SU-DHL-6 (cell line): ENCODE results near the gene PMFBP1.

ENCODE experiments used
- H2AFZ ChIP-seq: fragments of 200-600 bp; sonication (generic); 2 replicates; pipeline ENCODE4 v1.6.1; 2014; ENCODE audit warnings: low read depth, mild to moderate bottlenecking, moderate library complexity, mixed read lengths, antibody characterized with exemption, low read length; ENCODE audit not compliant: severe bottlenecking
- H3F3A ChIP-seq: fragments of 200-600 bp; shearing (Covaris generic); 2 replicates; pipeline ENCODE4 v1.6.0; 2016; ENCODE audit warnings: antibody characterized with exemption, mild to moderate bottlenecking; ENCODE audit not compliant: insufficient read depth
- H3K27ac ChIP-seq: fragments of 200-600 bp; sonication (generic); 2 replicates; pipeline ENCODE4 v1.5.1; 2016; ENCODE audit warnings: low read depth, mild to moderate bottlenecking, low read length, moderate library complexity, mixed read lengths
- H3K27me3 ChIP-seq: fragments of 200-600 bp; sonication (generic), shearing (Covaris generic); 2 replicates; pipeline ENCODE4 v1.6.0; 2014; ENCODE audit warnings: mild to moderate bottlenecking, low read length
- H3K36me3 ChIP-seq: fragments of 200-600 bp; sonication (generic); 2 replicates; pipeline ENCODE4 v1.6.1; 2014; ENCODE audit warnings: mild to moderate bottlenecking, low read length, mixed read lengths
- H3K4me2 ChIP-seq: fragments of 300-600, 200-600 bp; shearing (Covaris generic), sonication (generic); 2 replicates; pipeline ENCODE4 v1.6.0; 2014; ENCODE audit warnings: low read length, low read depth, mild to moderate bottlenecking; ENCODE audit not compliant: poor library complexity, severe bottlenecking
- H3K4me3 ChIP-seq: fragments of 200-600 bp; sonication (generic); 2 replicates; pipeline ENCODE4 v1.5.1; 2014; ENCODE audit warnings: antibody characterized with exemption, low read length, mild to moderate bottlenecking, mixed read lengths; ENCODE audit not compliant: insufficient read depth, poor library complexity, severe bottlenecking
- H3K79me2 ChIP-seq: fragments of 200-600 bp; sonication (generic); 2 replicates; pipeline ENCODE4 v1.6.1; 2014; ENCODE audit warnings: mild to moderate bottlenecking, low read length, moderate library complexity; ENCODE audit not compliant: insufficient read depth
- H3K9ac ChIP-seq: fragments of 200-600 bp; sonication (generic); 2 replicates; pipeline ENCODE4 v1.7.0; 2014; ENCODE audit warnings: mild to moderate bottlenecking, low read length
- H3K9me2 ChIP-seq: fragments of 200-600 bp; sonication (generic); replicated peaks from 2 replicates; pipeline ENCODE4 v1.6.1; 2014; ENCODE audit warnings: low read length; ENCODE audit not compliant: insufficient read depth
- H3K9me3 ChIP-seq: fragments of 200-600 bp; sonication (generic); 2 replicates; pipeline ENCODE4 v1.6.1; 2014; ENCODE audit warnings: low read length, mixed read lengths; ENCODE audit not compliant: insufficient read depth
- H4K20me1 ChIP-seq: fragments of 200-600 bp; sonication (generic); 2 replicates; pipeline ENCODE4 v1.6.1; 2014; ENCODE audit warnings: low read depth, mild to moderate bottlenecking, antibody characterized with exemption, low read length, moderate library complexity, mixed read lengths
- CTCF ChIP-seq: fragments of 200-600 bp; sonication (generic); IDR thresholded peaks from one replicate; pipeline ENCODE4 v1.5.1; 2017; ENCODE audit warnings: antibody characterized with exemption, mild to moderate bottlenecking, low read length, moderate library complexity; ENCODE audit not compliant: insufficient read depth, poor library complexity, severe bottlenecking
- EZH2phosphoT487 ChIP-seq: fragments of 200-600 bp; sonication (generic), shearing (Covaris generic); conservative IDR thresholded peaks from 2 replicates; pipeline ENCODE4 v1.6.1; 2018; ENCODE audit warnings: mild to moderate bottlenecking, antibody characterized with exemption, low read length, moderate library complexity, mixed read lengths

The PMFBP1 gene

GRCh38 chr16:72189865-72190371 lies 18.0 kb upstream of the PMFBP1 start:
- H3K9me2 ChIP-seq = no peaks in the 10 kb centered on the region
- no peaks in the 10 kb centered on the region for H3K79me2 ChIP-seq
- no peak overlapping the region for H2AFZ ChIP-seq
- no peaks in the 10 kb centered on the region for H3K36me3 ChIP-seq
- H3K27me3 ChIP-seq = no peaks in the 10 kb centered on the region
- no peaks in the 10 kb centered on the region for H3K9me3 ChIP-seq
- no peak overlapping the region for H3K9ac ChIP-seq
- TF ChIP-seq CTCF = no peak
- H3F3A ChIP-seq = no peaks in the 10 kb centered on the region
- no peak overlapping the region for H3K4me2 ChIP-seq
- no peak overlapping the region for H3K4me3 ChIP-seq
- no peaks in the 10 kb centered on the region for H4K20me1 ChIP-seq
- no peak overlapping the region for H3K27ac ChIP-seq

- no peak overlapping the region for H3K4me3 ChIP-seq
- no peaks in the 10 kb centered on the region for H3K9me2 ChIP-seq
- no peaks in the 10 kb centered on the region for H3K27me3 ChIP-seq
- no peaks in the 10 kb centered on the region for H3F3A ChIP-seq
- H2AFZ ChIP-seq = no peak overlapping the region
- no peak overlapping the region for H3K4me2 ChIP-seq
- H3K79me2 ChIP-seq = no peaks in the 10 kb centered on the region
- no peaks in the 10 kb centered on the region for H3K36me3 ChIP-seq
- no peak for TF ChIP-seq CTCF
- no peak for TF ChIP-seq EZH2phosphoT487
- H3K9ac ChIP-seq = no peak overlapping the region
- no peaks in the 10 kb centered on the region for H3K9me3 ChIP-seq
- H3K27ac ChIP-seq = no peak overlapping the region
- H4K20me1 ChIP-seq = no peaks in the 10 kb centered on the region
Observed at GRCh38 chr16:72188541-72188940, 16.6 kb upstream of the PMFBP1 start.

DNA sequence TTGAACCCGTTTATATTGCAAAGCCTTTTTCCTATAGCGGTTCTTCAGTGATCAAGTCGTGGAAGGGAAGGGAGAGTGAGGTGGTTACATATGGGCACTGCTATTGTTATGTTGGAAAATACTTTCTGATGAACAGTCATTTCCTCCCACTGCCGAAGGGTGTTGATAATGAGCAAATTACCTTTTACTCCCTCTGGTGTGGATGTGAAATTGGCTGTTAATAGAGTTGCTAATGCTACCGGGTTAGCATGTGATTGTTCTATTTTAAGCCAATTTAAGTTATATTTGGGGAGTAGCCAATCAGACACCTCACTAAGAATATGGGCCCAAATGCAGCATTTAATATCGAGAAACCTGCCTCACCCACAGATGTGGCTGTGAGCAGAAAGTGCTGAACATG lies 15.6 kb upstream of the PMFBP1 start:
- Histone ChIP-seq H3K27ac (no peak overlapping the region), H3K9me2 (no peaks in the 10 kb centered on the region), H3K79me2 (no peaks in the 10 kb centered on the region), H3K9ac (no peak overlapping the region), H2AFZ (no peak overlapping the region), H3K4me2 (no peak overlapping the region), H4K20me1 (no peaks in the 10 kb centered on the region), H3K36me3 (no peaks in the 10 kb centered on the region), H3K27me3 (no peaks in the 10 kb centered on the region), H3K4me3 (no peak overlapping the region), H3K9me3 (no peaks in the 10 kb centered on the region), H3F3A (no peaks in the 10 kb centered on the region)
- TF ChIP-seq CTCF (no peak), EZH2phosphoT487 (no peak)
